Mesothelial cell of epicardium (in vitro differentiated cells): ENCODE data around the gene AUTS2. TPM values are rescaled to one million over a fixed set of nuclear protein-coding genes. Genes with fewer than 3 reads are reported as not detected.

Experiments used
- DNase-seq, 2 experiments: peaks; one replicate each; pipeline ENCODE4 v3.0.0; 2021; ENCODE audit warnings: low spot score in 2 of 2; ENCODE audit not compliant: unreplicated experiment in 2 of 2
- H3K27ac Mint-ChIP-seq: 2 replicates; pipeline ENCODE4 v1.8.0; 2021; ENCODE audit warnings: mixed read lengths
- H3K27me3 Mint-ChIP-seq: 2 replicates; pipeline ENCODE4 v1.8.0; 2021; ENCODE audit warnings: low read depth, mixed read lengths
- H3K36me3 Mint-ChIP-seq: 2 replicates; pipeline ENCODE4 v1.8.0; 2021; ENCODE audit warnings: mixed read lengths
- H3K4me1 Mint-ChIP-seq: 2 replicates; pipeline ENCODE4 v1.8.0; 2021; ENCODE audit warnings: mixed read lengths
- H3K4me3 Mint-ChIP-seq: 2 replicates; pipeline ENCODE4 v1.8.0; 2021; ENCODE audit warnings: mild to moderate bottlenecking, moderate library complexity, mixed read lengths
- H3K9me3 Mint-ChIP-seq: 2 replicates; pipeline ENCODE4 v1.8.0; 2021; ENCODE audit warnings: mixed read lengths
- CTCF ChIP-seq: fragments of 200-600 bp; sonication (generic); IDR thresholded peaks from one replicate; pipeline ENCODE4 v1.5.0; 2021; ENCODE audit warnings: antibody characterized with exemption; ENCODE audit not compliant: unreplicated experiment
- total RNA-seq: library from RNA; stranded (reverse); gene quantifications from 3 replicates; pipeline ENCODE4 v1.2.1, GENCODE V29; 2021

Gene AUTS2
- total RNA-seq, 1 donor from 2014 or later, result 135 TPM

GRCh38 chr7:69799990-69800389, 201.7 kb downstream of the AUTS2 start:
- TF ChIP-seq CTCF, result no peak
- no peaks in the 10 kb centered on the region for H3K36me3 Mint-ChIP-seq
- DNase-seq, result no peak
- H3K9me3 Mint-ChIP-seq, result no peaks in the 10 kb centered on the region
- H3K27me3 Mint-ChIP-seq, result no peaks in the 10 kb centered on the region
- no peak overlapping the region for H3K4me3 Mint-ChIP-seq
- peaks cover 39% of the 10 kb centered on the region for H3K4me1 Mint-ChIP-seq
- peak overlapping the region; percentile 81 for H3K27ac Mint-ChIP-seq

GRCh38 chr7:69800495-69800894, 202.2 kb downstream of the AUTS2 start:
- TF ChIP-seq CTCF, result no peak
- Mint-ChIP-seq H3K4me3 (no peak overlapping the region), H3K9me3 (no peaks in the 10 kb centered on the region), H3K36me3 (no peaks in the 10 kb centered on the region), H3K27me3 (no peaks in the 10 kb centered on the region), H3K4me1 (peaks cover 44% of the 10 kb centered on the region), H3K27ac (peak overlapping the region; percentile 81)
- DNase-seq, result no peak

GRCh38 chr7:69801729-69802682, 203.7 kb downstream of the AUTS2 start:
- H3K4me1 Mint-ChIP-seq, result peaks cover 46% of the 10 kb centered on the region

GRCh38 chr7:69803699-69804516, 205.6 kb downstream of the AUTS2 start:
- no peak for TF ChIP-seq CTCF
- H3K9me3 Mint-ChIP-seq, result peaks cover 3% of the 10 kb centered on the region
- no peak overlapping the region for H3K4me3 Mint-ChIP-seq
- no peak overlapping the region for H3K27ac Mint-ChIP-seq
- no peak for DNase-seq
- H3K4me1 Mint-ChIP-seq, result peaks cover 49% of the 10 kb centered on the region
- H3K27me3 Mint-ChIP-seq, result no peaks in the 10 kb centered on the region
- peaks cover 4% of the 10 kb centered on the region for H3K36me3 Mint-ChIP-seq

More at GRCh38 chr7:69801729-69802682, 203.7 kb downstream of the AUTS2 start:
- Mint-ChIP-seq H3K4me3 (no peak overlapping the region), H3K27me3 (no peaks in the 10 kb centered on the region), H3K27ac (peak overlapping the region; percentile 55), H3K36me3 (no peaks in the 10 kb centered on the region), H3K9me3 (no peaks in the 10 kb centered on the region)
- DNase-seq, result no peak
- no peak for TF ChIP-seq CTCF

GRCh38 chr7:69804962-69805361, 206.7 kb downstream of the AUTS2 start:
- no peak for DNase-seq
- Mint-ChIP-seq H3K4me3 (no peak overlapping the region), H3K27me3 (no peaks in the 10 kb centered on the region), H3K9me3 (peaks cover 3% of the 10 kb centered on the region), H3K27ac (no peak overlapping the region), H3K36me3 (peaks cover 4% of the 10 kb centered on the region), H3K4me1 (peaks cover 41% of the 10 kb centered on the region)
- no peak for TF ChIP-seq CTCF
